Colonic mucosa (tissue), 4 donors: ENCODE results near the gene PGLYRP2. TPM values are rescaled to one million over a fixed set of nuclear protein-coding genes. Genes with fewer than 3 reads are reported as not detected.

Experiments
- DNase-seq: peaks from one replicate; pipeline ENCODE4 v3.0.0-alpha.2; 2020
- H3K27ac ChIP-seq: fragments of 200-600 bp; one replicate; pipeline ENCODE4 v1.8.0; 2021
- H3K27me3 ChIP-seq: fragments of 200-600 bp; one replicate; pipeline ENCODE4 v1.8.0; 2021
- H3K36me3 ChIP-seq: fragments of 200-600 bp; one replicate; pipeline ENCODE4 v1.8.0; 2021
- H3K4me1 ChIP-seq: fragments of 200-600 bp; one replicate; pipeline ENCODE4 v1.8.0; 2021; ENCODE audit warnings: mild to moderate bottlenecking
- H3K4me3 ChIP-seq: fragments of 200-600 bp; one replicate; pipeline ENCODE4 v1.8.0; 2021
- H3K9ac ChIP-seq, 2 donors: one replicate each; pipeline ENCODE4 v1.7.0; 2013; ENCODE audit warnings: control low read depth in 2 of 2, low read depth in 2 of 2, low read length in 2 of 2
- H3K9me3 ChIP-seq: fragments of 200-600 bp; one replicate; pipeline ENCODE4 v1.8.0; 2021
- intact Hi-C: fragments of 100-400 bp; cut with DNase I; formaldehyde crosslinking; loops from one replicate; pipeline ENCODE4 v1.14.1; 2022
- total RNA-seq, 2 donors: library from RNA; stranded (reverse); fragmentation: NEBNext Ultra II Directional in 1 of 2; extraction: Animal tissue kit (Norgen Biotek cat#: 25700) in 1 of 2; gene quantifications; one replicate each; pipeline ENCODE4 v1.2.1, GENCODE V29; 2021
- TF ChIP-seq, protein P1 (sequence below): fragments of 200-600 bp; IDR thresholded peaks from one replicate; pipeline ENCODE4 v1.8.0; 2022; ENCODE audit warnings: antibody characterized with exemption, mild to moderate bottlenecking
- donor health status: healthy.
- donor health status: DM: no; HTN: no; CAD: no.
- donor health status: DM: no; HTN: no; CAD: no.

The PGLYRP2 gene
- total RNA-seq, 2 donors from 2014 or later, result not detected

DNA sequence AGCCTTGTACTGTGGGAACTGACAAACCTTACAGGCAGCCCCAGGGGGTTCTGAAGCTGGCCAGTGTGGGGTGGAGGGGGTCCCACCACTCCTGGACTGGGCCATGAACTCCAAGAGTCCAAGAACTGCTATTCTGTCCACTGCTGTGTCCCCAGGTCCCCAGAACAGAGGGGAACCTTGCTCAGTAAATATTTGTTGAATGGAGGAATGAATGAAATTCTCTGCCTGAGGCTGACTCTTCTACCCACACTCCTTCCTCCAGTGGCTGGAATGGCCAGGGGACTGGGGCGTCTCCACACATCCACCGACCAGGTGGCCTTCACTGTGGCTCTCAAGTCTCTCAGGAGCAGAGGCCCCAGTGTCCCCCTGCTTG lies 41.2 kb downstream of the PGLYRP2 start:
- Histone ChIP-seq H3K36me3 (no peaks in the 10 kb centered on the region), H3K4me3 (no peak overlapping the region), H3K4me1 (no peaks in the 10 kb centered on the region), H3K27me3 (no peaks in the 10 kb centered on the region), H3K9me3 (no peaks in the 10 kb centered on the region), H3K9ac (no peak overlapping the region), H3K27ac (no peak overlapping the region)
- intact Hi-C loops, result no loop called here
- DNase-seq, result no peak
- TF ChIP-seq, protein P1, sequence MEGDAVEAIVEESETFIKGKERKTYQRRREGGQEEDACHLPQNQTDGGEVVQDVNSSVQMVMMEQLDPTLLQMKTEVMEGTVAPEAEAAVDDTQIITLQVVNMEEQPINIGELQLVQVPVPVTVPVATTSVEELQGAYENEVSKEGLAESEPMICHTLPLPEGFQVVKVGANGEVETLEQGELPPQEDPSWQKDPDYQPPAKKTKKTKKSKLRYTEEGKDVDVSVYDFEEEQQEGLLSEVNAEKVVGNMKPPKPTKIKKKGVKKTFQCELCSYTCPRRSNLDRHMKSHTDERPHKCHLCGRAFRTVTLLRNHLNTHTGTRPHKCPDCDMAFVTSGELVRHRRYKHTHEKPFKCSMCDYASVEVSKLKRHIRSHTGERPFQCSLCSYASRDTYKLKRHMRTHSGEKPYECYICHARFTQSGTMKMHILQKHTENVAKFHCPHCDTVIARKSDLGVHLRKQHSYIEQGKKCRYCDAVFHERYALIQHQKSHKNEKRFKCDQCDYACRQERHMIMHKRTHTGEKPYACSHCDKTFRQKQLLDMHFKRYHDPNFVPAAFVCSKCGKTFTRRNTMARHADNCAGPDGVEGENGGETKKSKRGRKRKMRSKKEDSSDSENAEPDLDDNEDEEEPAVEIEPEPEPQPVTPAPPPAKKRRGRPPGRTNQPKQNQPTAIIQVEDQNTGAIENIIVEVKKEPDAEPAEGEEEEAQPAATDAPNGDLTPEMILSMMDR, result no peak

DNA sequence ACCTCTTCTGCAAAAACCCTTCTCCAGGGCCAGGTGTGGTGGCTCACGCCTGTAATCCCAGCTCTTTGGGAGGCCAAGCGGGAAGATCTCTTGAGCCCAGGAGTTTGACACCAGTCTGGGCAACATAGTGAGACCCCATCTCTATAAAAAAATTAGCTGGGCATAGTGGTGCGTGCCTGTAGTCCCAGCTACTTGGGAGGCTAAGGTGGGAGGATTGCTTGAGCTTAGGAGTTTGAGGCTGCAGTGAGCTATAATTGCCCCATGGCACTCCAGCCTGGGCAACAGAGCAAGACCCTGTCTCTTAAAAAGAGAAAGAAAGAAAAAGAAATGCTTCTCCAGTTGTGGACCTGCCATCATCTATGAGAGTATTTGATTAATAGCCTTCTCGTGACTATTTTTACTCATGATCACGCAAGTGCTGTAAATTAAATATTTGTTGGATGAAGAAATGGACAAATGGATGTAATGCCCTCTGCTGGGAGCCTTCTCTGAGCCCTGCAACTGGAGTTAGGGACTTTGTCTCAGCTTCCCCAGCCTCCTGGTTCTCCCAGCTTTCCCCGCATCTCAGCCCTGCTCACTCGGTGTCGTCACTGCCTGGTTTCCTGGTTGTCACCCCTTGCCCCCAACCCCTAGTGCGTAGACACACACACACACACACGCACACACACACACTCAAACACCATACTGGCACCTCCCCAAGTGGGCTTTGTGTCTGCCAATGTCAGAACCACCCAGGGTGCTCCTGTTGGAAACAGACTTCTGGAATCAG lies 41.8 kb downstream of the PGLYRP2 start:
- intact Hi-C loops, result no loop called here
- no peaks in the 10 kb centered on the region for H3K36me3 ChIP-seq
- H3K9ac ChIP-seq, result no peak overlapping the region
- no peak for DNase-seq
- H3K9me3 ChIP-seq, result no peaks in the 10 kb centered on the region
- no peaks in the 10 kb centered on the region for H3K4me1 ChIP-seq
- H3K4me3 ChIP-seq, result no peak overlapping the region
- H3K27ac ChIP-seq, result no peak overlapping the region
- TF ChIP-seq, protein P1, result no peak
- H3K27me3 ChIP-seq, result no peaks in the 10 kb centered on the region

DNA sequence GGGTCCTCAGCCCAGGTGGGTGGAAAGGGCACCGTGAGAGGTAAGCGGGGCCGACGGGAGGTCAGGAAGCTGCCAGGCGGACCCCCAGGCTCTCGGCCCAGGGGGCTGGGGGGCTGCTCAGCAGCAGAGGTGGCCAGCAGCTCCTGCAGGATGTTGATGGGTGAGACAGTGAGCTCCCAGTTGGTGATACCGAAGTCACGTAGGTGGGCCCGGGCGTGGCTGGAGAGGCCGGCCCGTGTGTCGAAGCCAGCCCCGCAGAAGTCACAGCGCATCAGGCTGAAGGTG lies 42.5 kb downstream of the PGLYRP2 start:
- DNase-seq, result no peak
- Histone ChIP-seq H3K27ac (no peak overlapping the region), H3K27me3 (no peaks in the 10 kb centered on the region), H3K36me3 (no peaks in the 10 kb centered on the region), H3K4me3 (no peak overlapping the region), H3K9ac (no peak overlapping the region), H3K9me3 (no peaks in the 10 kb centered on the region), H3K4me1 (peaks cover under 1% of the 10 kb centered on the region)
- intact Hi-C loops, result no loop called here
- TF ChIP-seq, protein P1, result no peak

DNA sequence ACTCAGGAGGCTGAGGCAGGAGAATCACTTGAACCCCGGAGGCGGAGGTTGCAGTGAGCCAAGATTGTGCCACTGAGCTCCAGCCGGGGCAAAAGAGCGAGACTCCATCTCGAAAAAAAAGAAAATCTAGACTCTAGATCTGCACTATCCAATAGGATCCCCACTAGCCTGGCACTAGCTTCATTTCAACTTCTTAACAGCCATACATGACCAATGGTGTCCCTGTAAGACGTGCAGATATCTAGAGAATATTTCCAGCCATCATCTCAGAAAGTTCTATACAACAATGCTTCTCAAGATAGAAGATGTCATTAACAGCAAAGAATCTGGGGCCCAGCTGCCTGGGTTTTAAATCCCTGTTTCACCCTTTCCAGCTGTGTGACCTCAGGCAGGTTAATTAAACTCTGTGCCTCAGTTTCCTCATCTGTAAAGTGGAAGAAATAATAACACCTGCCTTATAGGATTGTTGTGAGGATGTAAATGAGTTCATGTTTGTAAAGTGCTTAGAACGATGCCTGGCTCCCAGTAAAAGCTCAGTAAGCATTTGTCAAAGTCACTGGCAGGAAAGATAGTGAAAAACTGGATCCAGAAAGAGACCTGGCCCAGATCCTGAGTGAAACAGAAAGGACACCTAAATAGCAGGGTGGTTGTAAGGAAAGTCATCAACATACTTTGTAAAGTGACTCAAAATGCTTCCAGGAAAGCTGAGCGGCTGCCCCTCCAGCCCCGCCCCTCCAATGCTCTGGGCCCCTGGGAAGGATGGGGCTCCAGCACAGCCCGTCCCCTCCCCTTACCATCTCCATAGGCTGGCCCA lies 43.1 kb downstream of the PGLYRP2 start:
- Histone ChIP-seq H3K4me1 (peaks cover 6% of the 10 kb centered on the region), H3K9me3 (no peaks in the 10 kb centered on the region), H3K9ac (no peak overlapping the region), H3K4me3 (no peak overlapping the region), H3K27ac (no peak overlapping the region), H3K36me3 (no peaks in the 10 kb centered on the region), H3K27me3 (no peaks in the 10 kb centered on the region)
- intact Hi-C loops, result no loop called here
- TF ChIP-seq, protein P1, result no peak
- DNase-seq, result no peak

DNA sequence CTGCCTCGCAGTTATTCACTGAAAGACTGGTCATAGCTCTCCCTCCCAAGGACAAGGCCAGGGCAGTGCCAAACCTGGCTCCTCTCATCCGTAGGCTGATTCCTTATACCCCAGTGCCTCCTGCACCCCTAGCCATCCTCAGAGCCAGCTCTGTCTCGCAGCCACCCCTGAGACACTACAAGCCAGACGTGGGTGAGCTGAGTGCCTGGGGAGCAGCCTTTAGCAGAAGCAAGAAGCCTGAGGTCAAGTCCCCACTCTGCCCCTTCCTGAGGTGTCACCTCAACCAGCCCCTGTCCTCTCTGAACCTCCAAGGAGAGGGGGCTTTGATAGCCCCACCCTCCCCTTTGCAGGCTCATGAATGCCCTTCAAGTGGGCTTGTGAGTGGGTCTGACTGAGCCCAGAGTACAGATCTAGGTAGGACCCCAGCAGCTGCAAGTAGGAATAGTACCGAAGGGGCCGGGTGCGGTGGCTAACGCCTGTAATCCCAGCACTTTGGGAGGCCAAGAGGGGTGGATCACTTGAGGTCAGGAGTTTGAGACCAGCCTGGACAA lies 45.7 kb downstream of the PGLYRP2 start:
- Histone ChIP-seq H3K9ac (peak overlapping the region; percentile 79 to 84), H3K36me3 (no peaks in the 10 kb centered on the region), H3K4me1 (peaks cover 13% of the 10 kb centered on the region), H3K27me3 (no peaks in the 10 kb centered on the region), H3K27ac (peak overlapping the region; percentile 90), H3K9me3 (no peaks in the 10 kb centered on the region), H3K4me3 (peak overlapping the region; percentile 73)
- no peak for DNase-seq
- intact Hi-C loops, result no loop called here
- TF ChIP-seq, protein P1, result no peak
